ENCODE measurements around the gene MYADM. TPM values are rescaled to one million over a fixed set of nuclear protein-coding genes. Genes with fewer than 3 reads are reported as not detected.
"Not testable (repeated sequence)": the region's sequence is repeated elsewhere in the genome, so short reads cannot be mapped to it uniquely, and the experiment has no call there.

MYADM gene
- total and polyA plus RNA-seq, 4 donors, result 48.5 to 245 (median 79.1) TPM

- H3K27me3 ChIP-seq (ENCODE audit: control insufficient read depth in 3 of 3, insufficient read depth in 3 of 3, low read length in 2 of 3), result peaks cover 2 to 6% (median 4%) of the 10 kb centered on the region in 3 donors
- H3K4me1 ChIP-seq (ENCODE audit: control insufficient read depth in 5 of 5, insufficient read depth in 5 of 5, low read length in 5 of 5), result no peaks in the 10 kb centered on the region
- H3K27ac ChIP-seq (ENCODE audit: low read depth in 1 of 2, low read length in 1 of 2), result no peak overlapping the region
- H3K9me3 ChIP-seq (ENCODE audit: control insufficient read depth in 4 of 4, insufficient read depth in 3 of 4, low read length in 3 of 4), result no peaks in the 10 kb centered on the region
- no peak for ATAC-seq (ENCODE audit: insufficient read depth, low FRiP score)
- no peak overlapping the region for H3K9ac ChIP-seq (ENCODE audit: insufficient read depth in 1 of 2, low read length in 2 of 2)
- no peaks in the 10 kb centered on the region for H3K36me3 ChIP-seq (ENCODE audit: control insufficient read depth in 4 of 4, insufficient read depth in 4 of 4, low read length in 4 of 4)
- TF ChIP-seq, protein P1, sequence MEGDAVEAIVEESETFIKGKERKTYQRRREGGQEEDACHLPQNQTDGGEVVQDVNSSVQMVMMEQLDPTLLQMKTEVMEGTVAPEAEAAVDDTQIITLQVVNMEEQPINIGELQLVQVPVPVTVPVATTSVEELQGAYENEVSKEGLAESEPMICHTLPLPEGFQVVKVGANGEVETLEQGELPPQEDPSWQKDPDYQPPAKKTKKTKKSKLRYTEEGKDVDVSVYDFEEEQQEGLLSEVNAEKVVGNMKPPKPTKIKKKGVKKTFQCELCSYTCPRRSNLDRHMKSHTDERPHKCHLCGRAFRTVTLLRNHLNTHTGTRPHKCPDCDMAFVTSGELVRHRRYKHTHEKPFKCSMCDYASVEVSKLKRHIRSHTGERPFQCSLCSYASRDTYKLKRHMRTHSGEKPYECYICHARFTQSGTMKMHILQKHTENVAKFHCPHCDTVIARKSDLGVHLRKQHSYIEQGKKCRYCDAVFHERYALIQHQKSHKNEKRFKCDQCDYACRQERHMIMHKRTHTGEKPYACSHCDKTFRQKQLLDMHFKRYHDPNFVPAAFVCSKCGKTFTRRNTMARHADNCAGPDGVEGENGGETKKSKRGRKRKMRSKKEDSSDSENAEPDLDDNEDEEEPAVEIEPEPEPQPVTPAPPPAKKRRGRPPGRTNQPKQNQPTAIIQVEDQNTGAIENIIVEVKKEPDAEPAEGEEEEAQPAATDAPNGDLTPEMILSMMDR (IDR thresholded peaks at IDR 0.05; ENCODE audit: control extremely low read depth, extremely low read depth), result no peak
- DNase-seq, result no peak
- 41 to 53% methylated on average over 3 of the region's 3 CpGs for WGBS, 2 donors
- no peak overlapping the region for H3K4me3 ChIP-seq
These were observed 39.2 kb upstream of the MYADM start for GRCh38 chr19:53828531-53828930.

DNA sequence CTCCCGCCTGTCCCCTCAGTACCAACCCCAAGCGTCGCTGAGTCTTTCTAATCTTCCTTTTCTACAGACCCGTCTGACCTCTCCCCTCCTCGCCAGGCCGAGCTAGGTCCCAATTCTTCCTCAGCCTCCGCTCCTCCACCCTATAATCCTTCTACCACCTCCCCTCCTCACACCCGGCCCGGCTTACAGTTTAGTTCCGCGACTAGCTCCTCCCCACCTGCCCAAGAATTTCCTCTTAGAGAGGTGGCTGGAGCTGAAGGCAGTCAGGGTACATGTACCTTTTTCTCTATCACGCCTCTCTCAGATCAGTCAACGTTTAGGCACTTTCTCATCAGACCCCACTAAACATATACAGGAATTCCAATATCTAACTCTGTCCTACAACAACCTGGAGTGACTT, 34.8 kb upstream of the MYADM start:
- H3K4me3 ChIP-seq; ATAC-seq (ENCODE audit: insufficient read depth, low FRiP score); H3K27me3 ChIP-seq (ENCODE audit: control insufficient read depth in 3 of 3, insufficient read depth in 3 of 3, low read length in 2 of 3); DNase-seq; H3K9ac ChIP-seq (ENCODE audit: insufficient read depth in 1 of 2, low read length in 2 of 2); H3K27ac ChIP-seq (ENCODE audit: low read depth in 1 of 2, low read length in 1 of 2); H3K36me3 ChIP-seq (ENCODE audit: control insufficient read depth in 4 of 4, insufficient read depth in 4 of 4, low read length in 4 of 4); H3K9me3 ChIP-seq (ENCODE audit: control insufficient read depth in 4 of 4, insufficient read depth in 3 of 4, low read length in 3 of 4); H3K4me1 ChIP-seq (ENCODE audit: control insufficient read depth in 5 of 5, insufficient read depth in 5 of 5, low read length in 5 of 5): not testable (repeated sequence)
- WGBS, 2 donors, result 12 to 17% methylated on average over 9 of the region's 13 CpGs

- H3K9me3 ChIP-seq (ENCODE audit: control insufficient read depth in 4 of 4, insufficient read depth in 3 of 4, low read length in 3 of 4); H3K27ac ChIP-seq (ENCODE audit: low read depth in 1 of 2, low read length in 1 of 2); H3K4me1 ChIP-seq (ENCODE audit: control insufficient read depth in 5 of 5, insufficient read depth in 5 of 5, low read length in 5 of 5); ATAC-seq (ENCODE audit: insufficient read depth, low FRiP score); H3K27me3 ChIP-seq (ENCODE audit: control insufficient read depth in 3 of 3, insufficient read depth in 3 of 3, low read length in 2 of 3); DNase-seq; H3K36me3 ChIP-seq (ENCODE audit: control insufficient read depth in 4 of 4, insufficient read depth in 4 of 4, low read length in 4 of 4); H3K9ac ChIP-seq (ENCODE audit: insufficient read depth in 1 of 2, low read length in 2 of 2); H3K4me3 ChIP-seq: not testable (repeated sequence)
- WGBS, 2 donors, result 75 to 88% methylated on average over 5 of the region's 5 CpGs
These were observed 29.2 kb upstream of the MYADM start for GRCh38 chr19:53838446-53838845.

DNA sequence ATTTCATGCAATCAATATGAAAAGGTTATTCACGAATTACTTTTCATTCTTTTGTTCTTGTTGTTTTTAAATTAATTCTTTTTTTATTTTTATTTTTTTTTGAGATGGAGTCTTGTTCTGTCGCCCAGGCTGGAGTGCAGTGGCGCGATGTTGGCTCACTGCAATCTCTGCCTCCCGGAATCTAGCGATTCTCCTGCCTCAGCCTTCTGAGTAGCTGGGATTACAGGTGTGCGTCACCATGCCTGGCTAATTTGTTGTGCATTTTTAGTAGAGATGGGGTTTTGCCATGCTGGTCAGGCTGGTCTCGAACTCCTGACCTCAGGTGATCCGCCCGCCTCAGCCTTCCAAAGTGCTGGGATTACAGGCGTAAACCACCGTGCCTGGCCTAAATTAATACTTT, 27.4 kb upstream of the MYADM start:
- not testable (repeated sequence) for H3K9ac ChIP-seq (ENCODE audit: insufficient read depth in 1 of 2, low read length in 2 of 2); ATAC-seq (ENCODE audit: insufficient read depth, low FRiP score); H3K9me3 ChIP-seq (ENCODE audit: control insufficient read depth in 4 of 4, insufficient read depth in 3 of 4, low read length in 3 of 4); H3K36me3 ChIP-seq (ENCODE audit: control insufficient read depth in 4 of 4, insufficient read depth in 4 of 4, low read length in 4 of 4); H3K27me3 ChIP-seq (ENCODE audit: control insufficient read depth in 3 of 3, insufficient read depth in 3 of 3, low read length in 2 of 3); H3K27ac ChIP-seq (ENCODE audit: low read depth in 1 of 2, low read length in 1 of 2); H3K4me1 ChIP-seq (ENCODE audit: control insufficient read depth in 5 of 5, insufficient read depth in 5 of 5, low read length in 5 of 5); DNase-seq; H3K4me3 ChIP-seq
- WGBS, 2 donors, result 93 to 95% methylated on average over 12 of the region's 12 CpGs

DNA sequence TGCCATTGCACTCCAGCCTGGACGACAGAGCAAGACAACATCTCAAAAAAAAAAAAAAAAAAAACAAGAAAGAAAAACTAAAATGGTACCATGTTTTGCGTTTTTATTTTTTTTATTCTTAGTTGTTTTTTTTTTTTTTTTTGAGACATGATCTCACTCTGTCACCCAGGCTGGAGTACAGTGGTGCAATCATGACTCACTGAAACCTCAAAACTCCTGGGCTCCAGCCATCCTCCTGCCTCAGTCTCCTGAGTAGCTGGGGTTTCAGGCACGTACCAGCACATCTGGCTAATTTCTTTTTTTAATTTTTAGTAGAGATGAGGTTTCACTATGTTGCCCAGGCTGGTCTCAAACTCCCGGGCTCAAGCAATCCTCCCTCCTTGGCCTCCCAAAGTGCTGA, 26.8 kb upstream of the MYADM start:
- H3K9me3 ChIP-seq (ENCODE audit: control insufficient read depth in 4 of 4, insufficient read depth in 3 of 4, low read length in 3 of 4); DNase-seq; H3K4me1 ChIP-seq (ENCODE audit: control insufficient read depth in 5 of 5, insufficient read depth in 5 of 5, low read length in 5 of 5); H3K36me3 ChIP-seq (ENCODE audit: control insufficient read depth in 4 of 4, insufficient read depth in 4 of 4, low read length in 4 of 4); ATAC-seq (ENCODE audit: insufficient read depth, low FRiP score); H3K27me3 ChIP-seq (ENCODE audit: control insufficient read depth in 3 of 3, insufficient read depth in 3 of 3, low read length in 2 of 3); H3K27ac ChIP-seq (ENCODE audit: low read depth in 1 of 2, low read length in 1 of 2); H3K9ac ChIP-seq (ENCODE audit: insufficient read depth in 1 of 2, low read length in 2 of 2); H3K4me3 ChIP-seq: not testable (repeated sequence)
- 66 to 68% methylated on average over 4 of the region's 4 CpGs for WGBS, 2 donors
